DMS 273 treated with DMSO at 0.1 percent for 48 hours (cell line): ENCODE measurements around the gene ELP5.

Experiments
- DNase-seq: peaks from one replicate; lab custom pipeline; 2025; lab: John Stamatoyannopoulos, UW

The ELP5 gene

GRCh38 chr17:7219229-7219811, 32.7 kb upstream of the ELP5 start:
- DNase-seq: no peak

- no peak for DNase-seq
These were observed 32.0 kb upstream of the ELP5 start, which contains the start of the genes ACADVL and DLG4 for GRCh38 chr17:7219812-7220592. TSS of gene ACADVL (plus strand) at chr17:7219938. CDS start at chr17:7219985, 47 bp downstream. TSS of gene DLG4 (minus strand) at chr17:7219836.

GRCh38 chr17:7220593-7221277, 31.3 kb upstream of the ELP5 start:
- peak; percentile 16 for DNase-seq

GRCh38 chr17:7221278-7222092, 30.5 kb upstream of the ELP5 start:
- no peak for DNase-seq

GRCh38 chr17:7222093-7222971, 29.7 kb upstream of the ELP5 start:
- no peak for DNase-seq

GRCh38 chr17:7222972-7223292, 29.1 kb upstream of the ELP5 start:
- DNase-seq: no peak

GRCh38 chr17:7223375-7223774, 28.6 kb upstream of the ELP5 start:
- no peak for DNase-seq

- DNase-seq: no peak
These were observed 27.9 kb upstream of the ELP5 start for GRCh38 chr17:7224110-7224509.

GRCh38 chr17:7224661-7225111, 27.3 kb upstream of the ELP5 start:
- DNase-seq: no peak

GRCh38 chr17:7225711-7226331, 26.2 kb upstream of the ELP5 start:
- no peak for DNase-seq

- DNase-seq: no peak
These were observed 25.0 kb upstream of the ELP5 start for GRCh38 chr17:7226721-7227710.

- DNase-seq: no peak
These were observed 23.1 kb upstream of the ELP5 start for GRCh38 chr17:7228920-7229319.

- no peak for DNase-seq
These were observed 22.5 kb upstream of the ELP5 start for GRCh38 chr17:7229504-7229903.

GRCh38 chr17:7232114-7232513, 19.9 kb upstream of the ELP5 start:
- no peak for DNase-seq

- DNase-seq: no peak
These were observed 18.3 kb upstream of the ELP5 start for GRCh38 chr17:7233701-7234082.

GRCh38 chr17:7234083-7234951, 17.7 kb upstream of the ELP5 start, which contains the start of gene DVL2:
TSS of gene DVL2 (minus strand) at chr17:7234517. CDS start at chr17:7234262, 255 bp downstream.
- DNase-seq: peak; percentile 86

- no peak for DNase-seq
These were observed 16.0 kb upstream of the ELP5 start for GRCh38 chr17:7235693-7236665.
